ENCODE measurements around the gene ST8SIA3. TPM values are rescaled to one million over a fixed set of nuclear protein-coding genes. Genes with fewer than 3 reads are reported as not detected.

ST8SIA3 gene
- total RNA-seq, 1 experiment from 2014 or later: 1.9 TPM

- TF ChIP-seq, protein P1, sequence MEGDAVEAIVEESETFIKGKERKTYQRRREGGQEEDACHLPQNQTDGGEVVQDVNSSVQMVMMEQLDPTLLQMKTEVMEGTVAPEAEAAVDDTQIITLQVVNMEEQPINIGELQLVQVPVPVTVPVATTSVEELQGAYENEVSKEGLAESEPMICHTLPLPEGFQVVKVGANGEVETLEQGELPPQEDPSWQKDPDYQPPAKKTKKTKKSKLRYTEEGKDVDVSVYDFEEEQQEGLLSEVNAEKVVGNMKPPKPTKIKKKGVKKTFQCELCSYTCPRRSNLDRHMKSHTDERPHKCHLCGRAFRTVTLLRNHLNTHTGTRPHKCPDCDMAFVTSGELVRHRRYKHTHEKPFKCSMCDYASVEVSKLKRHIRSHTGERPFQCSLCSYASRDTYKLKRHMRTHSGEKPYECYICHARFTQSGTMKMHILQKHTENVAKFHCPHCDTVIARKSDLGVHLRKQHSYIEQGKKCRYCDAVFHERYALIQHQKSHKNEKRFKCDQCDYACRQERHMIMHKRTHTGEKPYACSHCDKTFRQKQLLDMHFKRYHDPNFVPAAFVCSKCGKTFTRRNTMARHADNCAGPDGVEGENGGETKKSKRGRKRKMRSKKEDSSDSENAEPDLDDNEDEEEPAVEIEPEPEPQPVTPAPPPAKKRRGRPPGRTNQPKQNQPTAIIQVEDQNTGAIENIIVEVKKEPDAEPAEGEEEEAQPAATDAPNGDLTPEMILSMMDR (conservative IDR thresholded peaks at IDR 0.05): no peak
- Histone ChIP-seq H2AK5ac (ENCODE audit: insufficient read length, low read length) (no peak overlapping the region), H3K79me2 (ENCODE audit: insufficient read depth, low read length) (no peaks in the 10 kb centered on the region; the same call in 1 of the 2 replicates), H3K9ac (ENCODE audit: extremely low read depth, insufficient read length, low read length) (no peak overlapping the region), H2BK5ac (ENCODE audit: insufficient read length, low read length) (no peak overlapping the region), H3K27ac (ENCODE audit: insufficient read length, low read depth, low read length) (no peak overlapping the region), H2BK12ac (ENCODE audit: insufficient read length, low read depth, low read length) (no peak overlapping the region), H2BK15ac (ENCODE audit: low read depth, low read length) (no peak overlapping the region), H3K14ac (ENCODE audit: insufficient read depth, low read length) (no peak overlapping the region), H3K18ac (ENCODE audit: insufficient read length, low read depth, low read length) (no peak overlapping the region), H4K5ac (ENCODE audit: insufficient read length, low read depth, low read length) (no peak overlapping the region), H3K4me2 (ENCODE audit: insufficient read depth, insufficient read length, low read length) (no peak overlapping the region), H2AFZ (ENCODE audit: low read length) (no peak overlapping the region), H3K23me2 (ENCODE audit: insufficient read length, low read depth, low read length, poor library complexity, severe bottlenecking) (no peaks in the 10 kb centered on the region), H3K56ac (ENCODE audit: insufficient read length, low read depth, low read length) (no peak overlapping the region), H3K4ac (ENCODE audit: low read depth, low read length) (no peak overlapping the region), H3K27me3 (ENCODE audit: insufficient read depth, low read length) (no peaks in the 10 kb centered on the region), H3T11ph (ENCODE audit: low read length) (no peak overlapping the region), H4K91ac (ENCODE audit: insufficient read length, low read depth, low read length) (no peak overlapping the region), H3K4me1 (ENCODE audit: insufficient read depth, low read length) (no peaks in the 10 kb centered on the region), H3K79me1 (ENCODE audit: insufficient read depth, low read depth, low read length, poor library complexity, severe bottlenecking) (no peaks in the 10 kb centered on the region), H3K9me3 (ENCODE audit: control insufficient read depth, low read depth, low read length) (no peaks in the 10 kb centered on the region), H4K20me1 (ENCODE audit: control insufficient read depth, insufficient read depth, insufficient read length) (no peaks in the 10 kb centered on the region), H4K8ac (replicated peaks; ENCODE audit: insufficient read length, low read depth, low read length) (no peak overlapping the region), H3K23ac (ENCODE audit: insufficient read length, low read depth, low read length) (no peak overlapping the region), H2BK120ac (ENCODE audit: low read depth, low read length, poor library complexity, severe bottlenecking) (no peak overlapping the region), H2BK20ac (ENCODE audit: low read depth, low read length, poor library complexity, severe bottlenecking) (no peak overlapping the region)
- Mint-ChIP-seq H3K4me3 (no peak overlapping the region), H3K27ac (no peak overlapping the region), H3K9me3 (no peaks in the 10 kb centered on the region), H3K27me3 (ENCODE audit: low read depth) (peaks cover 35% of the 10 kb centered on the region), H3K4me1 (no peaks in the 10 kb centered on the region), H3K36me3 (ENCODE audit: insufficient read depth in 1 of 3, low read depth in 3 of 3) (no peaks in the 10 kb centered on the region)
- no peak for DNase-seq
These were observed 52.0 kb downstream of the ST8SIA3 start for GRCh38 chr18:57404345-57404744.

Data from H9 (cell line).